Measurements from ENCODE around the gene OR1I1. TPM values are rescaled to one million over a fixed set of nuclear protein-coding genes. Genes with fewer than 3 reads are reported as not detected.

The OR1I1 gene
- polyA plus RNA-seq, 4 donors: not detected

DNA sequence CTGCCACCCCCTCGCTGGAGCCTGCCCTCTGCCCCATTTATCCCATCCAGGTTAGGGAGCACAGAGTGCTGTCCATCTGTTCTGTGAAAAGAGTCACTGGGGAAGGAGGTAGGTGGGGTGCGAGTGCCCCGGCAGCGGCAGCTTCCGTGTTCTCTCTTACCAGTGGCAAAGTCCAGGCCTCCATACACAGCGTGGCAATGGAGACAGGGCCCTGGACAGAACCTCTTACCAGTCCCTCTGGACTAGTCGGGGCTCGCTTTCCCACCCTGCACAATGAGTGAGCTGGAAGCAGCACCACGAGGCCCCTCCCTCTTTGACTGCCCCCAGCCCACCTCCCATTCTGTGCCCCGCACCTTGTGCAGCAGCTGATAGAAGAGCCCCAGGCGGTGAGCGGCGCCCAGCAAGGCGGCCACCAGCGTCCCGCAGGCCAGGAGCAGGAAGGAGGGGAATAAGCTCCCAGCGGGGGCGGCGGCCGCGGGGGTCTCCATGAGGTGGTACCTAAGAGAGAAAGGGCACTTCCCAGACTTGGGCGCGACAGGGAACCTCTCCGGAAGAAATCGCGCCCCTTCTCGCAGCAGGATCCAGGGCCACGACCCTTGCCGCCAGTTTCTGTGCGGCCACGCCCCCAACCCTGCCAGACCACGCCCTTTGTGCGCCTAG, 42.7 kb downstream of the OR1I1 start:
- peak; percentile 80 to 86 for DNase-seq
- 0 to 3% (median 0%) methylated on average over 30 to 33 of the region's 33 CpGs for WGBS, 3 donors
- peak overlapping the region; percentile 86 to 97 (median 94) for H3K27ac ChIP-seq (ENCODE audit: low read depth in 1 of 3, low read length in 2 of 3)
- H3K4me1 ChIP-seq (ENCODE audit: control insufficient read depth in 3 of 3, insufficient read depth in 2 of 3, low read depth in 1 of 3, low read length in 2 of 3): peaks cover 0 to 9% (median 0%) of the 10 kb centered on the region in 3 donors
- FAIRE-seq: no peak
- H3K9me3 ChIP-seq (ENCODE audit: control insufficient read depth in 2 of 2, insufficient read depth in 1 of 2, low read depth in 1 of 2, low read length in 1 of 2): no peaks in the 10 kb centered on the region
- no peaks in the 10 kb centered on the region for H3K27me3 ChIP-seq (ENCODE audit: control insufficient read depth in 3 of 3, insufficient read depth in 3 of 3, low read length in 3 of 3)
- peaks cover 2 to 42% (median 25%) of the 10 kb centered on the region in 3 donors for H3K36me3 ChIP-seq (ENCODE audit: control insufficient read depth in 3 of 3, insufficient read depth in 2 of 3, low read depth in 1 of 3, low read length in 3 of 3)
- peak overlapping the region; percentile 58 to 97 (median 80) for H3K4me3 ChIP-seq (ENCODE audit: low read depth in 1 of 3, low read length in 3 of 3)

DNA sequence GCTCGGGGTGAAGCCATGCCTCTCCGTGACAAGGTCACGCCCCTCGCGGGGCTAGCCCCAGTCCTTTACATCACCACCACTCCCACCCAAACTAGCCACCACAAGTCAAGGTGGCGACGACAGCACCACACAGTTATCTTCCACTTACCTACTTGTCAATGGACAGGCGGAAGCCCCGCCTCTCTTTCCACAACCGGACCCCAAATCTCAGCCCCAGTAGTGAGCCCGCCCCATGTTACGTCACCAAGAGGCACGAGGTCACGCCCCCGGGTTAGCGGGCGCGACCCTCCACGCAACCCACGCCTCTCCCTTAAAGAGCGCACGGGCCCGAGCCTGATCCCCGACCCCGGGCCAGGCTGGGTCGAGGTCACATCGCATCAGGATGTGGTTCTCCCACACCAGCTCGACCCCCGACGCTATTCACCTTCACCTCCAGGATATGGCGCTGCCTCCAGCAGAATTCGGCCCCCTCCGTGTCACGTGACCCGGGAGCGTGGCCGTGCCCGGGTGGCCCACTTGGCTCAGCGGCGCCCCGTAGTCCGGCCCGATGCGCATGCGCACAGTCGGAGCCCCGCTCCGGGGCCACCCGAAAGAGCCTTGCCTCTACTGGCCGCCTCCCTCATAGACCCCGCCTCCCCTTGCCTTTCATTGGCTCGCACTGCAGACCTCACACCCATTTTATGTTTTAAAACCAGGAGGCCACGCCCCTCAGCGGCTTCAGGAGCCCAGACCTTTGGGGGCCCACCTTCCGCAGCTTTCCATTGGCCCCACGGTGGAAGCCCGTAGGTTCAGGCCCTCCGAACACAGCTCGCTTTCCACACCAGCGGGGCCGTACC, 43.4 kb downstream of the OR1I1 start:
- no peaks in the 10 kb centered on the region for H3K9me3 ChIP-seq (ENCODE audit: control insufficient read depth in 2 of 2, insufficient read depth in 1 of 2, low read depth in 1 of 2, low read length in 1 of 2)
- H3K36me3 ChIP-seq (ENCODE audit: control insufficient read depth in 3 of 3, insufficient read depth in 2 of 3, low read depth in 1 of 3, low read length in 3 of 3): peaks cover 0 to 35% (median 17%) of the 10 kb centered on the region in 3 donors
- peak overlapping the region; percentile 86 to 97 (median 94) for H3K27ac ChIP-seq (ENCODE audit: low read depth in 1 of 3, low read length in 2 of 3)
- H3K27me3 ChIP-seq (ENCODE audit: control insufficient read depth in 3 of 3, insufficient read depth in 3 of 3, low read length in 3 of 3): no peaks in the 10 kb centered on the region
- no peak for FAIRE-seq
- peaks cover 0 to 9% (median 0%) of the 10 kb centered on the region in 3 donors for H3K4me1 ChIP-seq (ENCODE audit: control insufficient read depth in 3 of 3, insufficient read depth in 2 of 3, low read depth in 1 of 3, low read length in 2 of 3)
- WGBS, 3 donors: 0% methylated on average over 54 to 61 of the region's 61 CpGs
- H3K4me3 ChIP-seq (ENCODE audit: low read depth in 1 of 3, low read length in 3 of 3): peak overlapping the region; percentile 58 to 97 (median 80)
- DNase-seq: peak; percentile 98 to 99

DNA sequence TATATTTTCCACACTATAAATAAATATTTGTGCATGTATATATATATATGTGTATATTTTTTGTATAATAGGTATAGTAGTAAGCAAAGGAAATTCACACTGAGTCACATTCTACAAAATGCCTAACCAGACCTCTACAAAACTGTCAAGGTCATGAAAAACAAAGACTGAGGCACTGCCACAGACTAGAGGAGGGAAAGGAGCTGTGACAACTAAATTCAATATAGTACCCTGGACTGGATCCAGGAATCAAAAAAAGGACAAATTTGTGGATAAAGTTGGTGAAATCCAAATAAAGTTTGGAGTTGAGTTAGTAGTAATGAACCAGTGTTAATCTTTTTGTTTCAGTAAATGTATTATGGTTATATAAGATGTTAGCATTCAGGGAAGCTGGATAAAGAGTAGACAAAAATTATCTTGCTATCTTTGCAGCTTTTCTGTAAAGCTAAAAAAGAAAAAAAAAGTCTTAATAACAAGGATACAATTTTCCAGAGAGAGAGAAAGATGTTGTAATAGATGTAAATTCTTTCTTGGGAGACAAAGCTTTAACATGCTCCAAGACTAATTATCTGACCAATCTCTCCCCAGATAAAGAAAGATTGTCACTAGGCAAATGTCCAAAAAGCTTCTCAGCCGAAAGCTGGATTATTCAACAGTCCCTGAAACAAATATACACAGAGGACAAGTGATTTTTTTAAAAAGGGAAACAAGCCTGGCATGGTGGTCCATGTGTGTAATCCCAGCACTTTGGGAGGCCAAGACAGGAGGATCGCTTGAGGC, 44.3 kb downstream of the OR1I1 start:
- DNase-seq (peak in 1 of 2 donors; percentile 18), FAIRE-seq (no peak)
- peak overlapping the region in 1 of 3 donors; percentile 97 for H3K4me3 ChIP-seq (ENCODE audit: low read depth in 1 of 3, low read length in 3 of 3)
- H3K36me3 ChIP-seq (ENCODE audit: control insufficient read depth in 3 of 3, insufficient read depth in 2 of 3, low read depth in 1 of 3, low read length in 3 of 3): peaks cover 0 to 26% (median 10%) of the 10 kb centered on the region in 3 donors
- peaks cover 0 to 9% (median 0%) of the 10 kb centered on the region in 3 donors for H3K4me1 ChIP-seq (ENCODE audit: control insufficient read depth in 3 of 3, insufficient read depth in 2 of 3, low read depth in 1 of 3, low read length in 2 of 3)
- no peaks in the 10 kb centered on the region for H3K9me3 ChIP-seq (ENCODE audit: control insufficient read depth in 2 of 2, insufficient read depth in 1 of 2, low read depth in 1 of 2, low read length in 1 of 2)
- 59 to 90% (median 80%) methylated on average over 2 of the region's 2 CpGs for WGBS, 3 donors
- no peaks in the 10 kb centered on the region for H3K27me3 ChIP-seq (ENCODE audit: control insufficient read depth in 3 of 3, insufficient read depth in 3 of 3, low read length in 3 of 3)
- H3K27ac ChIP-seq (ENCODE audit: low read depth in 1 of 3, low read length in 2 of 3): peak overlapping the region in 1 of 3 donors; percentile 50

DNA sequence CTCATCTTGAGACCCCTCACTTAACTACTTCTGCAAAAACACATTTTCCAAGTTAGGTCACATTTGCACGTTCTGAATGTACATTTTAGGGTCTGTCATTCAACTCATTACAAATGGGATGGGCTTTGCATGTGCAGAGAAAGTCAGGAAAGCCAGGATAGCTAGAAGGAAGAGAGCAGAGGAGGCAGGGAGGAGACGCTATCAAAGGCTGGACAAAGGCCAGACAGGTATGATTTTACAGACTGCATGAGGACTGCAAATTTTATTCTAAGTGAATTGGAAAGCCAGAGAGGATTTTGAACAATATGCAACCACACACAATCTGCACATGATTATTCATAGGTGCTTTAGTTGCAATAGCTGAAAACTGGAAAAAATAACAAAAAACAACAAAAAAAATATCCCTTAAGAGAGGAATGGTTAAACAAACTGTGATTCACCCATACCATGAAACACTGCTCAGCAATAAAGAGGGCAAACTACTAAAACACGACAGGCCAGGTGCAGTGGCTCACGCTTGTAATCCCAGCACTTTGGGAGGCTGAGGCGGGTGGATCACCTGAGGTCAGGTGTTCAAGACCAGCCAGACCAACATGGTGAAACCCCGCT, 46.3 kb downstream of the OR1I1 start:
- H3K36me3 ChIP-seq (ENCODE audit: control insufficient read depth in 3 of 3, insufficient read depth in 2 of 3, low read depth in 1 of 3, low read length in 3 of 3): peaks cover 0 to 9% (median 0%) of the 10 kb centered on the region in 3 donors
- 30 to 64% (median 42%) methylated on average over 6 of the region's 6 CpGs for WGBS, 3 donors
- no peaks in the 10 kb centered on the region for H3K9me3 ChIP-seq (ENCODE audit: control insufficient read depth in 2 of 2, insufficient read depth in 1 of 2, low read depth in 1 of 2, low read length in 1 of 2)
- H3K4me3 ChIP-seq (ENCODE audit: low read depth in 1 of 3, low read length in 3 of 3): no peak overlapping the region
- DNase-seq (no peak), FAIRE-seq (no peak)
- H3K27ac ChIP-seq (ENCODE audit: low read depth in 1 of 3, low read length in 2 of 3): no peak overlapping the region
- no peaks in the 10 kb centered on the region for H3K27me3 ChIP-seq (ENCODE audit: control insufficient read depth in 3 of 3, insufficient read depth in 3 of 3, low read length in 3 of 3)
- H3K4me1 ChIP-seq (ENCODE audit: control insufficient read depth in 3 of 3, insufficient read depth in 2 of 3, low read depth in 1 of 3, low read length in 2 of 3): peaks cover 0 to 9% (median 0%) of the 10 kb centered on the region in 3 donors

DNA sequence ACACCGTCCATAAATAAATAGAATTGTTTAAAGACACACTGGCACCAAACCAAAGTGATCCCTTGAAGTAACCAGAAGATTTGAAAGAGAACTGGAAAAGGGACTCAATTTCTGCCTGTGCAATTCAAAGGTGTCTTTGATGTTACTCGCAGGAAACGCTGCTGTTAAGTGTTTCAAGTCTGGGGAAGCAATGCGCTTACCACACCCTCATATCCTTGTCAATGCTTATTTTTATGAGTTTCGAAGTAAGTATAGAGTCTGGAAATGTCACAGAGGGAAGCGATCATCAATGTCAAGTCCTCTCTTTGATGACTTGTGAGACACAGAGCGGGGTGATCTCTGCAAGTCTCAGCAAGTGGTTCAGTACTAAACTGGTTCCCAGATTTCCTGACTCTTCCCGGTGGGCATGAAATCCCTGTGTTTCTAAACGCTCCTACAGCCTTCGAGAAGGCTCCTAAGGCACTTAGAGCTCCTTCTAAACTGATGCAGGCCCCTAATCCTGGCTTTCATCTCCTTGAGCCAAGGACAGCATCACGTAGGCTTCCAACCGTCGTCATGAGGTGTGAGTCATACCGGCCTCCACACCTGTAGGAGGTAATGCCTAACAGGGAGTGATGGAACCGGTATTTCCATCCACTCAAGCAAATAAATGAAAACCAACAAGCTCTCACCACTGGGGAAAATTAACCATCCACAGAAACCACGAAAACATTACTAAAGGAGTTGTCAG, 48.0 kb downstream of the OR1I1 start:
- 57 to 58% (median 57%) methylated on average over 16 of the region's 16 CpGs for WGBS, 3 donors
- Histone ChIP-seq H3K9me3 (ENCODE audit: control insufficient read depth in 2 of 2, insufficient read depth in 1 of 2, low read depth in 1 of 2, low read length in 1 of 2) (no peaks in the 10 kb centered on the region), H3K27me3 (ENCODE audit: control insufficient read depth in 3 of 3, insufficient read depth in 3 of 3, low read length in 3 of 3) (no peaks in the 10 kb centered on the region), H3K36me3 (ENCODE audit: control insufficient read depth in 3 of 3, insufficient read depth in 2 of 3, low read depth in 1 of 3, low read length in 3 of 3) (no peaks in the 10 kb centered on the region), H3K4me1 (ENCODE audit: control insufficient read depth in 3 of 3, insufficient read depth in 2 of 3, low read depth in 1 of 3, low read length in 2 of 3) (peaks cover 0 to 2% (median 2%) of the 10 kb centered on the region in 3 donors), H3K4me3 (ENCODE audit: low read depth in 1 of 3, low read length in 3 of 3) (no peak overlapping the region), H3K27ac (ENCODE audit: low read depth in 1 of 3, low read length in 2 of 3) (no peak overlapping the region)
- DNase-seq (peak in 1 of 2 donors; percentile 15), FAIRE-seq (no peak)

DNA sequence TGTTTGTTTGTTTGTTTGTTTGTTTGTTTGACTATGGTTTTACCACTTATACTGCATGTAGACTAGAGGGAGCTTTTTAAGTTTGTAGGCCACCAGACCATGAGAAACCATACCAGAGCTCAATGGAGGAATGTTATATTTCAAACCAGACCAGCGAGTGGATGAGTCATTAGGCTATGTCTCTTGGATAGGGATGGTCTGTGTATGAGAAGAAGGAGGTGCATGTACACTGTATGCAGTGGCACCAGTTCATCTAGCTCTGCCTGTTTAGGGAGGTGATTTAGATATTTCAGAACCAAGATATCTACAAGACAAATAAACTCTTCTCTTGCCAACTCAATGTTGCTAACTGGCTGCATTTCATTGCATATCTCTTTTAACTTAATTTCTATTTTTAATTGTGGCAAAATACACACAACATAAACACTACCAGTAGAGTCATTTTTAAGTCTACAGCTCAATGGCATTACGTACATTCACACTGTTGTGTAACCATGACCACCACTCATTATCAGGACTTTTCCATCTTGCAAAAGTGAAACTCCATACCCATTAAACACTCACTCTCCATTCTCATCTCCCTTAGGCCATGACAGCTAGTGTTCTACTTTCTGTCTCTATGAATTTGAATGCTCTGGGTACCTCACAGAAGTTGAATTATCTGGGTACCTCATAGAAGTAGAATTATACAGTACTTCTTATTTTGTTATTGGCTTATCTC, 54.4 kb downstream of the OR1I1 start:
- Histone ChIP-seq H3K4me3 (ENCODE audit: low read depth in 1 of 3, low read length in 3 of 3) (no peak overlapping the region), H3K9me3 (ENCODE audit: control insufficient read depth in 2 of 2, insufficient read depth in 1 of 2, low read depth in 1 of 2, low read length in 1 of 2) (peaks cover 0 to 11% of the 10 kb centered on the region in 2 donors), H3K4me1 (ENCODE audit: control insufficient read depth in 3 of 3, insufficient read depth in 2 of 3, low read depth in 1 of 3, low read length in 2 of 3) (peaks cover 0 to 2% (median 0%) of the 10 kb centered on the region in 3 donors), H3K27me3 (ENCODE audit: control insufficient read depth in 3 of 3, insufficient read depth in 3 of 3, low read length in 3 of 3) (no peaks in the 10 kb centered on the region), H3K27ac (ENCODE audit: low read depth in 1 of 3, low read length in 2 of 3) (no peak overlapping the region), H3K36me3 (ENCODE audit: control insufficient read depth in 3 of 3, insufficient read depth in 2 of 3, low read depth in 1 of 3, low read length in 3 of 3) (no peaks in the 10 kb centered on the region)
- WGBS, 3 donors: 72 to 74% (median 72%) methylated on average over 2 of the region's 2 CpGs
- FAIRE-seq: no peak
- DNase-seq: no peak

DNA sequence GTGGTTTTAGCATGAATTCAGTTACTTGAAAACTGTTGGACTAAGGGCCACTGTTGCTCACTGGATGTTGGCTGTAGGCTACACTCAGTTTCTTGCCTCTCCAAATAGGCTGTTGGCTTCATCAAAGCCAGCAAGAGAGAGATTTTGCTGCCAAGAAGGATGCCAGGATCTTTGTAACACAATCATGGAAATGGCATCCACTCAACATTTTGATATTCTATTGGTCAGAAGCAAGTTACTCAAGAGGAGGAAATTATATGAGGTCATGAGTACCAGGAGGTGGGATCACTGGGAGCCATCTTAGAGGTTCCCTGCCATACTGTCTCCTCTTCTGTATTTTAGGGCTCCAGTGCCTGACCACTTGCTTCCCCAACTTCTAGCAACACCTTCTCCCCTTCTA, 55.8 kb downstream of the OR1I1 start:
- no peak for FAIRE-seq
- no peak for DNase-seq
- H3K27ac ChIP-seq (ENCODE audit: low read depth in 1 of 3, low read length in 2 of 3): no peak overlapping the region

More for the DNA sequence above, 55.8 kb downstream of the OR1I1 start:
- H3K9me3 ChIP-seq (ENCODE audit: control insufficient read depth in 2 of 2, insufficient read depth in 1 of 2, low read depth in 1 of 2, low read length in 1 of 2): peaks cover 0 to 11% of the 10 kb centered on the region in 2 donors
- H3K4me1 ChIP-seq (ENCODE audit: control insufficient read depth in 3 of 3, insufficient read depth in 2 of 3, low read depth in 1 of 3, low read length in 2 of 3): peaks cover 0 to 2% (median 0%) of the 10 kb centered on the region in 3 donors
- H3K4me3 ChIP-seq (ENCODE audit: low read depth in 1 of 3, low read length in 3 of 3): no peak overlapping the region
- H3K36me3 ChIP-seq (ENCODE audit: control insufficient read depth in 3 of 3, insufficient read depth in 2 of 3, low read depth in 1 of 3, low read length in 3 of 3): no peaks in the 10 kb centered on the region
- no peaks in the 10 kb centered on the region for H3K27me3 ChIP-seq (ENCODE audit: control insufficient read depth in 3 of 3, insufficient read depth in 3 of 3, low read length in 3 of 3)
